ENCODE results near the gene HIVEP3.

Gene HIVEP3

GRCh38 chr1:41592451-41593125 lies 326.1 kb downstream of the HIVEP3 start:
- DNase-seq (ENCODE audit: low read depth in 2 of 3, low spot score in 1 of 3), result no peak

- DNase-seq (ENCODE audit: low read depth in 2 of 3, low spot score in 1 of 3), result no peak
These were observed 326.8 kb downstream of the HIVEP3 start for GRCh38 chr1:41591891-41592290.

GRCh38 chr1:41590331-41590730 lies 328.4 kb downstream of the HIVEP3 start:
- no peak for DNase-seq (ENCODE audit: low read depth in 2 of 3, low spot score in 1 of 3)

GRCh38 chr1:41589395-41589794 lies 329.3 kb downstream of the HIVEP3 start:
- DNase-seq (ENCODE audit: low read depth in 2 of 3, low spot score in 1 of 3), result no peak

- no peak for DNase-seq (ENCODE audit: low read depth in 2 of 3, low spot score in 1 of 3)
These were observed 330.3 kb downstream of the HIVEP3 start for GRCh38 chr1:41588334-41588875.

- no peak for DNase-seq (ENCODE audit: low read depth in 2 of 3, low spot score in 1 of 3)
These were observed 330.9 kb downstream of the HIVEP3 start for GRCh38 chr1:41587791-41588190.

GRCh38 chr1:41586230-41586629 lies 332.5 kb downstream of the HIVEP3 start:
- no peak for DNase-seq (ENCODE audit: low read depth in 2 of 3, low spot score in 1 of 3)

DNA sequence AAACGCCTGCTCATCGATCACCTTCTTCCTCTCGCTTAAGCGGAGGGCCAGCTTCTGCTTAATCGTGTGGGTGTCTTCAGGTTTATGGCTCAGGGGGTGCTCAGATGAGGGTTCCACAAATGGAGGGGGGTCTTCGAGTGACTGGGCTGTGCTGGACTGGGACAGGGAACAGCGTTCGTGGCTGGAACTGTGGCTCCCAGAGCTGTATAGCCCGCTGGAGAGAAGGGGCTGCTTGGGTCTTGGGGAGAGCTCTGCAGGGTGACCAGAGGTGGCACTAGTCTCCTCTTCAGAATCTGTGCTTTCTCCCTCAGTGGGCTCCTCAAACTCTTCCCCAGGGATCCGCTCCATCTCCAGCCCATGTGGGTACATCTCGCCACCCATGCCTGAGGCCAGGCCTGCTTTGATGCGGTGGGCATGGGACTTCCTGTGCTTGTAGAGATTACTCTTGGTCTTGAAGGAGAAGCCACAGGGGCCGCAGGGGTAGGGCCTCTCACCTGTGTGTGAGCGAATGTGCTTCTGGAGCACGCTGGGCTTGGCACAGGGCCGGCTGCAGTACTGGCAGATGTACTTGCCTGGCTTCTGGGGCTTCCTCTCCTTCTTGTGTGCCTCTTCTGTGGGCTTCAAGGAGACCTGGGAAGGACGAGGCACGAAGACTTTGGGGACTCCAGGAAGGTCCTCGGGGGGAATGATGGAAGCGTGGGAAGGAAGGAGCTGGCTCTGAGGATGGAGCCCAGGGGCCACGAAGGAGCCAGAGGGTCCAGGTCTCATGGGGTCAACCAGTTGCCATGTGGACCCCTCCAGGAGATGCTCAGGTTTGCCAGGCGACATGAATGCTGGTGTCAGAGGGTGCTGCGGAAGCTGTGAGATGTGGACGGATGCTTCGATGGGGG lies 334.8 kb downstream of the HIVEP3 start:
- no peak for DNase-seq (ENCODE audit: low read depth in 2 of 3, low spot score in 1 of 3)

- DNase-seq (ENCODE audit: low read depth in 2 of 3, low spot score in 1 of 3), result no peak
These were observed 335.7 kb downstream of the HIVEP3 start for GRCh38 chr1:41582851-41583657.

DNA sequence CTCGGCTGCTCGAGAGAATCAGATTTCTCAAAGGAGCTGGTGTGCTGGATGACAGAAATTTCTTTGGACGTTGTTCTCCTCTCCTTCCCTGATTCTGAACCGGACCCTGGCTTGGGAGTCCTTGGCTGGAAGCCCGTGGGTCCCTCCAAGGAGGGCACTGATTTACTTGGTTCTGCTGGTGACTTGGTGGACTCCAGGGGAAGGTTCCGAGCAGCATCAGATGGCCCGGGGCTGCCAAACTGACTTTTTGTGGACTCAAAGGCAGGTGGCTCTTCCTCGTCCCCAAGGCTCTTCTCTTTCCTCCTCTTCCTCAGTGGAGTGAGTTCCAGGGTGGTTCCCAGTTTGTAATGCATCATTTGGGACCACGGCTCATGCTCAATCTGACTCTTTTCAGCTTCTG lies 336.4 kb downstream of the HIVEP3 start:
- no peak for DNase-seq (ENCODE audit: low read depth in 2 of 3, low spot score in 1 of 3)

DNA sequence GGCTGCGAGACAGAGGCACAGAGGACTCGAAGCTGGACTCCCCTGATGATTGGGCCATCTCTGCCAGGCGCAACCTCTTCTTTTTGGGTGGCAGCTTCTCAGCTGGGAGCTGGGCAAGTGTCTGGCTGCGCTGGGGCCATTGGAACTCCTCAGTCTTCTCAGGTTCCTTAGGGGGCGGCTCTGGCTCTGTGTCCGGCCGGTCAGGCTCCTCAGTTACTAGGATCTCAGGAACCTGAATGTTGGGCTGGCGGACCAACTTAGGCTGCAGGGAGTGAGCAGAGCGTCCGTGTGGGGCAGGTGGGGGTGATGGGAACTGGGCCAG lies 336.8 kb downstream of the HIVEP3 start:
- no peak for DNase-seq (ENCODE audit: low read depth in 2 of 3, low spot score in 1 of 3)

DNA sequence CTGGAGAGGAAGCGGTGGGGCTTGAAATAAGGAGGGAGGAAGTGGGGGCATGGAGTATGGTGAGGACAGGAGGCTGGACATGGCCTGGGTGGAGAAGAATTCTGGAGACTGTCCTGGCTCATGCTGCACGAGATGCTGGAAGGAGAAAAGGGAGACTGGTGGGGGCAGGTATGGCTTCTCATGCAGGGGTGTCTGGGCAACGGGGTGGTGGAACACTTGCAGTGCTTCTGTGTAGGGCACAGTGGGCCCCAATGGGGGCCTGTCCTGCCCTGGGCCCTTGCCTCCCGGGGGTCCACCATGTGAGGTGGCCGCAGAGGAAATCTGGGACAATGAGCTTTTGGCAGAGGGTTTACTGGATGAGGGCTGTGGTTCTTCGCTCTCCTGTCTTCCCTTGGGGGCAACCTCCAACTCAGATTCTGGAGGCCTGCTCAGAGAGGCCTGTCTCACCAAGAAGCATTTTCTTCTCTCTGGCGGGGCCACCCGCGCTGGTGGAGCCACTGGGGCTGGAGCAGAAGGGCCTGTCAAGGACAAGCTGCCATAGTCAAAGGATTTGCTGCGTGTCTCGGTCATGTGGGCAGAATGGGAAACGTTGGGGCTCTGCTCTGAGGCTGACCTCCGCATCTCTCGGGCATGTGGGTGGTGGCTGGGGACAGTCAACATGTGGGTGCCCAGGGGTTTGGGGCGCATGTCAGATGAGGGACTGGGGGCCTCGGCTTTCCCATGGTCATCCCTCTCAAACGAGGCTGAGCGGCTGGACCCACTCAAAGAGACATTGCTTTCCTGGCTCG lies 337.3 kb downstream of the HIVEP3 start:
- no peak for DNase-seq (ENCODE audit: low read depth in 2 of 3, low spot score in 1 of 3)

DNA sequence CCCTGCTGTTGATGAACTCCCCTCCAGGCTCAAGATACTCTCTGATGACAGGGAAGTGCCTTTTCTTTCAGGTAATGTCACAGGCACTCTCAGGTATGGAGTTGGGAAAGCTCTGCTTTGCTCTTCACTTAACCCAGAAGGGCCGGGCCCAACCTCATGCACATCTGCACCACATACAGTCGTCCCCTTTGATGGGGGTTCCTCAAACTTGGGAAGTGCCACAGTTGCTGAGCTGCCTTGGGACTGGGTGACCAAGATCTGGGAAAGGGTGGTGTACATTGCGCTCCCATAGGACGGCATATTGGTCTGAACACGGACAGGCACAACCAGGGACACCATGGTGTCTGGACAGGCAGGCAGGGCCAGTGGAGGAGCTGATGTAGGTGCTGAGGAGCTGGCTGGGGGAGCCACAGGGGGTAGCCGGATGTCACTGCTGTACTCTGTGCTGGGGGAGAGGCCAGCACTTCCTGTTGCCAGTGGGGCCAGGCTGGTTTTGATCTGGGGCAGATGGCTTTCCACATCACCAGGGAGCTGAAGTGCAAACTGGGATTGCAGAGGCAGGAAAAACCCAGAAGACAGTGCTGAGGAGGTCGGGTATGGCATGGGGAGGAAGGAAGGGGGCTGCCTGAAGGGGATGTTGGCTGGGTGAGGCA lies 338.1 kb downstream of the HIVEP3 start:
- DNase-seq (ENCODE audit: low read depth in 2 of 3, low spot score in 1 of 3), result no peak

DNA sequence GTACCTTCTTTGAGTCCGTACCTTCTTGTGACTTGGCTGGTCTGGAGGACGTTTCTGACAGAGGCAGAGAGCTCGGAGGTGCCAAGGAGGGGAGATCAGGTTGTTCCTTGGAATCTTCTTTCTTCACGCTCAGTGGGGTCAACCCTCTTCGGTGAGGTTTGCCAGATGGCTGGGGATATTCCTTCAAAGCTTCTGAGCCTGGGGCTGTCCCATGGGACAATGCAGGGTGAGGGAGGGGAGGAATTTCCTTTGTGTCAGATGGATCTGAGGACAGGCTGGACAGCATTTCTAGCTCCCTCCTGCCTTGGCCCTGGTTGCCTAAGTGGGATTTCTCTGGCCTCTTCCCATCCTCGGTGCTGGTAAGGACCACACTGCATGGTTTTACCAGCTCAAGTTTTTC lies 338.7 kb downstream of the HIVEP3 start:
- no peak for DNase-seq (ENCODE audit: low read depth in 2 of 3, low spot score in 1 of 3)

DNA sequence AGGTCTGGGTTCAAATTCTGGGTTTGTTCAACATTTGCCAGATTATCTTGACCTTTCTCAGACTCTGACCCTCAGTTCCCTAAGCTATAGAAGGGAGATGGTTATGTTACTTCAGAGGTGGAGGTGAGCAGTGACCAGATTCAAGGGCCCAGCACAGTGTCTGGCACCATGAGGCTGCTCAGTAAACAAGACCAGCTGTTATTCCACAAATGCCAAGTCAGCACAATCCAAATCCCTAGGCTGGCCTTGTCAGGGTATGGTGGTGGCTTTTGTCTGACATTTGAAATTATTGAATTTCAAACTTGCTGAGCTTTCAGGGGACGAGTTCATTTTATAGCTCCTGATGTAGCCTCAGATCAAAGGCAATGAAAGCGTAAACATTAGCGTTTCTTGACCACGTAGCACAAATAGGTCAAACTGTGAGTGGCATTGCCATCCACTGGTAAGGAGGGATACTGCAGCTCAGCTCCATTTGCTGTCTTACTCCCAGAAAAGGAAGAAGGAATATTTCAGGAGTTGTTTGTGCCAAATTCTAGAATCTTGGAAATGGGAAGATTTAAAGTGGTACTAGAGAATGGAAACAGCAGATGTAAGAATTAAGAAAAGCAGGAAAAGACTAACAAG lies 339.9 kb downstream of the HIVEP3 start:
- DNase-seq (ENCODE audit: low read depth in 2 of 3, low spot score in 1 of 3), result no peak

- DNase-seq (ENCODE audit: low read depth in 2 of 3, low spot score in 1 of 3), result no peak
These were observed 342.1 kb downstream of the HIVEP3 start for GRCh38 chr1:41576620-41577019.

GRCh38 chr1:41576206-41576605 lies 342.5 kb downstream of the HIVEP3 start:
- no peak for DNase-seq (ENCODE audit: low read depth in 2 of 3, low spot score in 1 of 3)

DNA sequence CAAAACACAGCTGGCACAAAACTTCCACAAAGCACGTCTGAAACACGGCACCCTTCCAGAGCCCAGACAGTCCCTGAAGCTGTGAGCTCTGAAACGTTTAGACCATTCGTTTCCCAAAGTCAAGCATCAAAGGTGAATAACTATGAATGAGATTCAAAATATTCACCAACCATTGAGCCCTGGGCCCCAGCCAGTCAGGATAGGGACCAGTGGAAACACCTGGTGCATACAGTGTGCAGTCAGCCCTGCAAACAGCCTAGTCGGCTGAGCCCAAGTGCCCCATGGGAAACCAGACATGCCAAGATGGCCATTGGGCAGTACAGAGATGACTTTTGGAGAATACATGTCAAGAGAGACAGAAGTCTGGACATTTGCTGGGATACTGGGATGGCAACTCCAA lies 343.9 kb downstream of the HIVEP3 start:
- no peak for DNase-seq (ENCODE audit: low read depth in 2 of 3, low spot score in 1 of 3)

DNA sequence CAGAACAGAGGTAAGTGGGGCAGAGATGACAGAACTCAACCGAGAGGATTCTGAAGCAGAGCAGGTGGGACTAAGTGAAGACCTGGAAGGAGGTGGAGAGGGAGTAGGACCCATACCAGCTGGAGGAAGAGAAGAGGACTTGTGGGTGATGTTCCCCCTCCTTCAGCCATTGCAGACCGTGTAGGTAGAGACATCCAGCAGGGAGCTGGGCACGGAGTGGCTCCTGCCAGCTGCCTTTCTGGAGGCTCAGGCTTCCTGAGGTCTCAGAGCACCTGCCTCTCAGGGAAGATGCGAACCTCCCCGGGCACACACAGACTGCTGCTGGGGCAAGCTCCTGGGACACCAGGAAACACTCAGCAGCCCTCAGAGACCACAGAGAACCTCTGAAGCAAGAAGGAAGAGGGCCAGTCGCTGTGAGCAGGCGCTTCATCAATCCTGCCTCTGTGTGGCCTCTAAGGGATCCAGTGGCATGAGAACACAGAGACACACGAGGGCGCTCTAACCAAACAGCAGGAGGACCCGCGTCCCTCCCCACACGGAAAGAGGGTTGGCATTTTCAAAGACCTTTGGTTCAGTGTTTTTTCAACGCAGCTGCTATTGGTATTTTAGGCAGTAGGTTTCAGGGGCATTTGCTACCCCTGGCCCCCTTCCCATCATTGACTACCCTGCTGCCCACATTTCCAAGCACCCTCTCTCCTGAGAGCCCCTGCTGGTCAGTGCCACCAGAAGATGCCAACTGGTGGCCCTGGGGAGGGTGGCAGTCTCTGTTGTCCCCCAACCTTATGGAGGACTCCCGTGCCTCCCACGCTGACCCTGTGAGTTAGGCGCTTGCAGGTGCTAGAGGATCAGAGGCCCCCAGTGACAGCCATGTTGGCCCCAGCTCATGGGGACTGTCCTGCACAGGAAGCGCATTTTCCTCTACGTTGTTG lies 344.7 kb downstream of the HIVEP3 start:
- peak; percentile 54 to 77 (median 68) for DNase-seq (ENCODE audit: low read depth in 2 of 3, low spot score in 1 of 3)

Measured in stimulated activated CD4-positive, alpha-beta T cell treated with anti-CD3 and anti-CD28 coated beads, Interleukin-12 subunit alpha, Interleukin-12 subunit beta, amount 100 ng/mL, for 48 hours (primary cell).